ENCODE results near the gene RGL3.
"Not testable (repeated sequence)": the region's sequence is repeated elsewhere in the genome, so short reads cannot be mapped to it uniquely, and the experiment has no call there.

Gene RGL3

DNA sequence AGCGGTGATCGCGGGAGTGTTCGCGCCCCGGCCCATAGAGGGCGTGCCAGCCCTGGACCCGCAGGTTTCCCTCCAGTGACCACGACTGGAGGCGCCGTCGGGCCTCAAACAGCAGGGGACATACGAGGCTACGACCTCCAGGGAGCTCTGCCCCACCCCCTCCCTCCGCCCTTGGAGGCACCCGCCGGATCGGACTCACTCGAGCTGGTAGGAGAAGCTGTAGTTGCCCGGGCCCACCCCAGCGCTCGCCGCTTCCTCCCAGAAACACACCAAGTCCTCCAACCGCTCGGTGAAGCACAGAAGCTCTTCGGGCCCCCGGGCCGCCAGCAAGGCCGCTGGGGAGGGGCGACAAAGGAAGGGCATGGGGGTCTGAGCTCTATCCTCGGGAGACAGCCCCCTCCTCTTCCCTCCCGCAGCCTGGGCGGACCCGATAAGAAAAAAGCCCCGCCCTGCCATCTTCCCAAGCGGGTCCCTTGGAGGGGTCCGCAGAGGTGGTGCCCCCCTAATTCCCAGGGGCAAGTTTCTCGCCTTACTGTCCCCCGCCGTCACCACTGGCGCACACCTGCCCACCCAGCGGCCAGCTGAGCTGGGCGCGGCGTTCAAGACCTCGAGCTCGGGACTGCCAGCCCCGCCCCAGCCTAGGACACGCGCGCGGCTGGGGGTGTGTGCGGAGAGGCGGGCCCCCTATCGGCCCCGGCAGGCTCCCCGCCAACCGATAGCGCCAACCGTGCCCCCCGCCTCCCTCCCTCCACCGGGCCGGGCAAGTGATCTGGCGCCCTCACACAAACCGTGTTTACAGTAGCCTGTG is 36.0 kb downstream of the RGL3 start:
- DNase-seq (ENCODE audit: low spot score) = peak; percentile 73

DNA sequence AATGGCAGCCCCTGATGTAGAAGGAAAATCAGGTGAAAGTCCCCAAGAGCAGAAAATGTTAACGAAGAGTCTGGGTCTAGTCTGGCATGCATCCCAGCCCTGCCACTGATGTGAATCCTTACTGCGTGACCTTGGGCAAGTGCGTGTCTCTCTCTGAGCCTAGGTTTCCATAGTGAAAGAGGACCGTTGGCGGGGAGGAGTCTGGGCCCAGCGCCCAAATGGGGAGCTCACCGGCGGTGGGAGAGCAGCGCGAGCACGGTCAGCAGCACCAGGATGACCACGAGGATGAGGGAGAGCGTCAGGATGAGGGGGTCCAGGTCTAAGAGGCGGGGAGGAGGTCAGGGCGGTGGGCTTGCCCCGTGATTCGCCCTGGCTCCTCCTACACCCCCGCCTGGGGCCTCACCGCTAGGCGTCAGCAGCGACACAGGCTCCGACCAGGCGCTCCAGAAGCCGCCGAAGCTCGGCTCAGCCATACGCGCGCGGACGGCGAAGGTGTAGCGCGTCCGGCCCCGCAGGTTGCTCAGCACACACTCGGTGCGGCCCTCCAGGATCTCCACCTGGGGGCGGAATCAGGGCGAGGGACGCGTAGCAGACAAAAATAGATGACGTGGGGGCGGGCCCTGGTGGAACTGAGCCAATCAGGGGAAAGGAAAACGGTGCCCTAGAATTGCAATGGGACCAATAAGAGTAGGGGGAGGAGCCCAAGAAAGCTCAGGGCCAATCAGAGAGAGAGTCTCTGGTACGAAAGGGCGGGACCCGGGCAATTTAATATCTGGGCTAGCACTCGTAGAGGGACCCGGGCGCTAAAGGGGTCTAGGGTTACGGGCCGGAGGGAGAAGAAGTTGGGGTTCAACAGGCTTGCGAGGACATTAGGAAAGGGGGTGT is 38.2 kb downstream of the RGL3 start:
- peak; percentile 99 for DNase-seq (ENCODE audit: low spot score)

GRCh38 chr19:11379857-11380350 is 39.2 kb downstream of the RGL3 start:
- no peak for DNase-seq (ENCODE audit: low spot score)

GRCh38 chr19:11379269-11379845 is 39.8 kb downstream of the RGL3 start:
- DNase-seq (ENCODE audit: low spot score) = not testable (repeated sequence)

- peak; percentile 79 for DNase-seq (ENCODE audit: low spot score)
Measured at GRCh38 chr19:11378319-11379189, 40.6 kb downstream of the RGL3 start.

- no peak for DNase-seq (ENCODE audit: low spot score)
Measured at GRCh38 chr19:11377756-11378155, 41.4 kb downstream of the RGL3 start.

DNA sequence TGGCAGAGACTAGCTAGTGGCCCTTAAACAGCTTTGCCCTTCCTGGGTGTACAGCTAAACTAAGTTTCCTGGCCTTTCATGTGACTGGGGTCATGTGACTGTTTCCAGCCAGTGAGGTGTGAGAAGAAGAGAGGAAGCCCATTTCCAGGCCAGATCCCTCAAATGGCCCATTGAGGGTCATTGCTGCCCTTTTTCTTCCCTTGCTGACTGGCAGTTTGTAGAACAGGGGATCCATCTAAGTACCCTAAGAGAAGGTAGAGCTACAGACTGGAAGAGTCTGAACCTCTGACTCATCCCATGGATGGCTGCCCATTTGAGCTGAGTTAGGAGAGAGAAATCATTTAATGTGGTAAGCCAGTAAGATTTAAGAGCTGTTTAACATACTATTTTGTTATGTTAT is 41.9 kb downstream of the RGL3 start:
- DNase-seq (ENCODE audit: low spot score) = no peak

GRCh38 chr19:11375143-11375948 is 43.8 kb downstream of the RGL3 start:
- no peak for DNase-seq (ENCODE audit: low spot score)

GRCh38 chr19:11374433-11375142 is 44.5 kb downstream of the RGL3 start, which contains the start of gene SWSAP1:
SWSAP1 (plus strand) TSS chr19:11374666; CDS start chr19:11374681, 15 bp downstream.
- peak; percentile 100 for DNase-seq (ENCODE audit: low spot score)

GRCh38 chr19:11373885-11374432 is 45.2 kb downstream of the RGL3 start:
- no peak for DNase-seq (ENCODE audit: low spot score)

DNA sequence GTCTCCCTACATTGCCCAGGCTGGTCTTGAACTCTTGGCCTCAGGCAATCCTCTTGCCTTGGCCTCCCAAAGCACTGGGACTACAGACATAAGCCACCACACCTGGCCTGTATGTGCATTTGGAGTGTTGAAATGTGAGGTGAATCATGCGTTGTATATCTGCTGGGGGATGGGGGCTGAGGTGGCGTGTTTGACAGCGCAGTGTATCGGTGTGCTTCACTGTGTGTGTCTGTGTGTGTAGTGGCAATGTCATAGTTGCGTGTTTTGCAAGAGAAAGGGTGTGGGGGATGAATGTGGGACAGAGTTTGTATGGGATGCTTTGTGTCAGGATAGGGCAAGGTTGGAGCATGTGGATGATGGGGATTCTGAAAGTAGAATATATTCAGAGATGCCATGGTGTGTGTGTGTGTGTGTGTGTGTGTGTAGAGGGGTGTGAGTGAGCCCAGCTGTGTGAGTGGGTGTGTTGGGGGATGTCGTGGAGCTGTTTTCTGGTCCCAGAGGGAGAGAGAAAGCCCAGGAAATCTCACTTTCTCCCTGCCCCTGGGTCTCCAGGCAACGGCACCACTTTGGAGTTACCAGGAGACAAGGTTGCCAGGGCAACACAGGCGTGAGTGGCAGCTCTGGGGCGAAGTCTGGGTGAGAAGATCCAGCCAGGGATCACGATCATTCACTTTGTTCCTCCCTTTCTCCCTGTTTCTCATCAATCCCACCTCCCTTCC is 45.8 kb downstream of the RGL3 start:
- peak; percentile 39 for DNase-seq (ENCODE audit: low spot score)

DNA sequence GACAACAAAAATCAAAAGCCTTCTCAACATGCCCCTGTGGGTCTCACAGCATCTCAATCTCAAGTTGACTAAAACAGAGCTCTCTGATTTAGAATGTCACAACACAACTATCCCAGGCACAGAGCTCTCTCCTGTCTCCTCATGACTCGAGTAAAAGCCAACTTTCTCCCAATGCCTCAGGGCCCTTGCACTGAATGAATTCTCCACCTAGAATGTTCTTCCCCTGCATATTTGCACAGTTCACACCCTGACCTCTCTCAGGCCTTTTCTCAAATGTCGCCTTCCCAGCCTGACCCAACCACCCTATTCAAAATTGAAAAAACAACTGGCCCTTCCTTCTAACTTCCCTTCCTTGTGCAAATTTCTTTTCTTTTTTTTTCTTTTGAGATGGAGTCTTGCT is 48.4 kb downstream of the RGL3 start:
- no peak for DNase-seq (ENCODE audit: low spot score)

- no peak for DNase-seq (ENCODE audit: low spot score)
Measured at GRCh38 chr19:11367528-11367927, 51.6 kb downstream of the RGL3 start.

DNA sequence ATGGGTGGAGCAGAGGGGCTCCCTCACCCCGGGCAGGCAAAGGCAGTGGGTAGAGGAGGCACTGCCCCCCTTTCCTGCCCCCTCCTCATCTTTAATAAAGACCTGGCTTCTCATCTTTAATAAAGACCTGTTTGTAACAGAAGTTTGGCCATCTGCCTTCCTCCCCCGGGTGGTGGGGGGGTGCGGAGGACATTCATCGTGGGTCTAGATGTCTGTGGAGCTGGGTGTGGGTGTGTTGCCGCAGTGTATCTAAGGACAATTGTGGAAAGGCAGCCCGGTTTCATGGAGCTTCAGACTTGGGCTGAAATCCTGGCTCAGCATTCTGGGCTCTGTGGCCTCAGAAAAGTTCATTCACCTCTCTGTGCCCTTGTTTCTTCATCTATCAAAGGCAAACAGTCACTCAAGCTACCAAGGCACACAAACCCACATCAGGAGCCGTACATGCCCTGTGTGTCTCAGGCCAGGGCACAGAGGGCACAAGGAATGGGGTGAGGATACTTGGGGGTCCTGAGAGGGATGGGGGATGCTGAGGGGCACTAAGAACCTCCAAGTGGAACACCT is 53.5 kb downstream of the RGL3 start:
- DNase-seq (ENCODE audit: low spot score) = no peak

DNA sequence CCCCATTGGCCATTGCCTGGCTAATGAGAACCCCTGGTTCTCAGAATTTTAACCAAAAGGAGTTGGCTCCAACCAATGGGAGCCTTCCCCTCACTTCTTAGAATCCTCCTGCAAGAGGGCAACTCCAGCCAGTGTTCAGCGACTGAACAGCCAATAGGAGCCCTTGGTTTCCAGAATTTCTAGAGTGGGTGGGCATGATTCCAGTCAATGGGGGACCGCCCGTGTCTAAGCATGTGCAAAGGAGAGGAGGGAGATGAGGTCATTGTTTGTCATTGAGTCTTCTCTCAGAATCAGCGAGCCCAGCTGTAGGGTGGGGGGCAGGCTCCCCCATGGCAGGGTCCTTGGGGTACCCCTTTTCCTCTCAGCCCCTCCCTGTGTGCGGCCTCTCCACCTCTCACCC is 54.2 kb downstream of the RGL3 start:
- DNase-seq (ENCODE audit: low spot score) = no peak

DNA sequence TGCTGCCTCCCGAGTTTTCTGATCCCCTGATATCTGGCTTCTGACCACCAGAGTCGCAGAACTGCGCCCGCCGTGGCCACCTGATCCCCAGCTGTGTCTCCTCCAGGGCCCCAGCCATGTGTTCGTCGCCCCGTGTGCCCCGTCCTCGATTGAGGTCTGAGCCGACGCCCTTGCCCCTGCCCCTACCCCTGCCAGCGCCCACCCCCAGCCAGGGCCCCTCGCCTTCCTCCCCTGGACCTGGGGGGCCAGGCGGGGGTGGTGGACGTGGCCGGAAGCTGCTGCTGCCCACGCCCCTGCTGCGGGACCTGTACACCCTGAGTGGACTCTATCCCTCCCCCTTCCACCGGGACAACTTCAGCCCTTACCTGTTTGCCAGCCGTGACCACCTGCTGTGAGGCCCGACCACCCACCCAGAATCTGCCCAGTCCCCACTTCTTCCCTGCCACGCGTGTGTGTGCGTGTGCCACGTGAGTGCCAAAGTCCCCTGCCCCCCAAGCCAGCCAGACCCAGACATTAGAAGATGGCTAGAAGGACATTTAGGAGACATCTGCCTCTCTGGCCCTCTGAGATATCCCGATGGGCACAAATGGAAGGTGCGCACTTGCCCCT is 54.7 kb downstream of the RGL3 start:
- DNase-seq (ENCODE audit: low spot score) = no peak

- DNase-seq (ENCODE audit: low spot score) = no peak
Measured at GRCh38 chr19:11363881-11364280, 55.2 kb downstream of the RGL3 start.
